ENCODE measurements around the gene SYNE3. TPM values are rescaled to one million over a fixed set of nuclear protein-coding genes. Genes with fewer than 3 reads are reported as not detected.

The SYNE3 gene
- total and polyA plus RNA-seq, 9 of the 15 experiments (the other 6 are each of a cell fraction or from before 2014, with no cell fraction given), result 0.04 to 3.1 (median 0.55) TPM

GRCh38 chr14:95508377-95508776 lies 8.1 kb downstream of the SYNE3 start (continued):
- TF ChIP-seq ETV6 (IDR thresholded peaks at IDR 0.05; ENCODE audit: borderline replicate concordance in 1 of 2, low read depth in 2 of 2, low read length in 1 of 2), result no peak
- TF ChIP-seq ETV6 (CRISPR knock-in tag; IDR thresholded peaks at IDR 0.05; ENCODE audit: borderline replicate concordance), result no peak
- TF ChIP-seq STAT5A (IDR thresholded peaks at IDR 0.05; ENCODE audit: borderline replicate concordance, low read length), result no peak
- TF ChIP-seq, protein P1, sequence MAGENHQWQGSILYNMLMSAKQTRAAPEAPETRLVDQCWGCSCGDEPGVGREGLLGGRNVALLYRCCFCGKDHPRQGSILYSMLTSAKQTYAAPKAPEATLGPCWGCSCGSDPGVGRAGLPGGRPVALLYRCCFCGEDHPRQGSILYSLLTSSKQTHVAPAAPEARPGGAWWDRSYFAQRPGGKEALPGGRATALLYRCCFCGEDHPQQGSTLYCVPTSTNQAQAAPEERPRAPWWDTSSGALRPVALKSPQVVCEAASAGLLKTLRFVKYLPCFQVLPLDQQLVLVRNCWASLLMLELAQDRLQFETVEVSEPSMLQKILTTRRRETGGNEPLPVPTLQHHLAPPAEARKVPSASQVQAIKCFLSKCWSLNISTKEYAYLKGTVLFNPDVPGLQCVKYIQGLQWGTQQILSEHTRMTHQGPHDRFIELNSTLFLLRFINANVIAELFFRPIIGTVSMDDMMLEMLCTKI (IDR thresholded peaks at IDR 0.05; ENCODE audit: partially characterized antibody), result no peak
- no peak for TF ChIP-seq JUND (IDR thresholded peaks at IDR 0.05; ENCODE audit: borderline replicate concordance, low read depth, low read length)
- no peak for TF ChIP-seq JUND (tag; IDR thresholded peaks at IDR 0.05; ENCODE audit: borderline replicate concordance, low read depth, low read length)
- TF ChIP-seq GTF2B (IDR thresholded peaks at IDR 0.05; ENCODE audit: extremely low read depth, insufficient read length), result no peak

DNA sequence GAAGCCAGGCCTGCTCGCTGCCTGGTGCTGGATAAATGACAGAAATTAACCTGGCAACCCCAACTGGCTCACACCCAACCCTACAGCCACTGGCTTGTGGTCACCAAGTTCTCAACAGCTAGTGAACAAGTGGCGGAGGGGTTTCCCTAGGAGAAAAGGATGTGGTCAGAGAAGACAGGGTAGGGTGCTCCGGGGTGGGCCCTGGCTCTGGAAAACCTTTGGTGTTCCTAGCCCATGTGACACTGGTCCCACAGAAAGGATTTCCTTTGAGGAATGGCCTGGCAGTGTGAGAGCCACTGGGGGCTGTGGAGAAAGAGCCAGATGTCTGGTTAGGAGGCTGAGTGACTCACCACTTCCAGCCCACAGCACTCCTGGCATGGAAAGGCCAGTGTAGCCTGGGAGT lies 8.7 kb downstream of the SYNE3 start:
- Histone ChIP-seq H3K27me3 (ENCODE audit: control insufficient read depth in 2 of 2, insufficient read depth in 2 of 2, low read length in 2 of 2) (no peaks in the 10 kb centered on the region), H2AFZ (ENCODE audit: low read depth, low read length) (no peak overlapping the region), H3K4me3 (no peak overlapping the region), H3K36me3 (ENCODE audit: control insufficient read depth, insufficient read depth, low read length) (no peaks in the 10 kb centered on the region), H3K9me3 (replicated peaks; ENCODE audit: control insufficient read depth, insufficient read depth, low read depth, low read length) (no peaks in the 10 kb centered on the region), H3K79me2 (ENCODE audit: control insufficient read depth, insufficient read depth, low read length) (no peaks in the 10 kb centered on the region), H3K4me1 (replicated peaks in 1 of 2; ENCODE audit: control insufficient read depth in 2 of 2, insufficient read depth in 2 of 2, low read length in 2 of 2) (peaks cover 18 to 20% of the 10 kb centered on the region in 2 experiments), H3K4me2 (ENCODE audit: insufficient read depth, low read length) (no peak overlapping the region), H4K20me1 (replicated peaks; ENCODE audit: control insufficient read depth, insufficient read depth, low read length) (no peaks in the 10 kb centered on the region), H3K9me1 (ENCODE audit: control insufficient read depth, insufficient read depth, low read length) (no peaks in the 10 kb centered on the region), H3K9ac (ENCODE audit: insufficient read depth in 1 of 2, low read depth in 2 of 2, low read length in 2 of 2) (no peak overlapping the region), H3K27ac (ENCODE audit: extremely low read depth, low read depth, low read length) (no peak overlapping the region)
- peak; percentile 15 for FAIRE-seq
- peak; percentile 61 for ATAC-seq
- ChIA-PET POLR2A (no interaction called here), CTCF (ENCODE audit: low intra/inter-chr PET ratio) (interaction anchor here (0.7 kb wide), 1 partner anchor 45 kb away, joined by 3 read pairs; no protein-coding TSS in a partner anchor)
- intact Hi-C loops (cut with micrococcal nuclease), result no loop called here
- 43% methylated on average over 3 of the region's 3 CpGs for WGBS (ENCODE audit: insufficient coverage, low coverage, missing lambda C conversion rate)
- no peak for DNase-seq (ENCODE audit: extremely low read depth in 1 of 4, low spot score in 3 of 4)
- in situ Hi-C loops (cut with MboI), result no loop called here
- BruUV-seq (replicated peaks), result no TSS peak
- TF ChIP-seq SLC30A9 (CRISPR knock-in tag; IDR thresholded peaks at IDR 0.05) (no peak), KLF16 (IDR thresholded peaks at IDR 0.05) (no peak), ZNF23 (CRISPR knock-in tag; IDR thresholded peaks at IDR 0.05) (no peak), JUND (IDR thresholded peaks at IDR 0.05; ENCODE audit: borderline replicate concordance, low read depth, low read length) (0 out of 2 replicates have a peak, but pooled peaks have one; percentile 24), JUND (tag; IDR thresholded peaks at IDR 0.05; ENCODE audit: borderline replicate concordance, low read depth, low read length) (0 out of 3 replicates have a peak, but pooled peaks have one; percentile 21), ZNF140 (CRISPR knock-in tag; IDR thresholded peaks at IDR 0.05) (no peak), ATF3 (IDR thresholded peaks at IDR 0.05) (0 out of 2 replicates have a peak, but pooled peaks have one; percentile 20), ATF3 (CRISPR knock-in tag; conservative IDR thresholded peaks at IDR 0.05) (no peak), NFE2 (IDR thresholded peaks at IDR 0.05; ENCODE audit: low read depth) (0 out of 2 replicates have a peak, but pooled peaks have one; percentile 14), ZNF253 (CRISPR knock-in tag; conservative IDR thresholded peaks at IDR 0.05) (no peak)
